Duodenal mucosa (tissue), 2 donors: ENCODE results near the gene MRPS11.

ENCODE experiments used
- H3K27ac ChIP-seq: one replicate; pipeline ENCODE4 v1.7.0; 2013; ENCODE audit warnings: low read depth, low read length
- H3K27me3 ChIP-seq, 2 donors: one replicate each; pipeline ENCODE4 v1.7.0; 2013; ENCODE audit warnings: low read length in 2 of 2, control low read depth in 1 of 2; ENCODE audit not compliant: insufficient read depth in 2 of 2, control insufficient read depth in 1 of 2
- H3K36me3 ChIP-seq, 2 donors: one replicate each; pipeline ENCODE4 v1.7.0; 2013; ENCODE audit warnings: low read length in 2 of 2, control low read depth in 1 of 2; ENCODE audit not compliant: insufficient read depth in 2 of 2, control insufficient read depth in 1 of 2
- H3K4me1 ChIP-seq, 2 donors: one replicate each; pipeline ENCODE4 v1.7.0; 2013; ENCODE audit warnings: low read length in 2 of 2, control low read depth in 1 of 2; ENCODE audit not compliant: insufficient read depth in 2 of 2, control insufficient read depth in 1 of 2
- H3K4me3 ChIP-seq, 2 donors: one replicate each; pipeline ENCODE4 v1.7.0; 2013; ENCODE audit warnings: low read length in 2 of 2, low read depth in 1 of 2
- H3K9ac ChIP-seq, 2 donors: one replicate each; pipeline ENCODE4 v1.7.0; 2013; ENCODE audit warnings: low read length in 2 of 2, low read depth in 1 of 2
- H3K9me3 ChIP-seq, 2 donors: one replicate each; pipeline ENCODE4 v1.7.0; 2013; ENCODE audit warnings: low read length in 2 of 2, control low read depth in 1 of 2; ENCODE audit not compliant: control insufficient read depth in 1 of 2

MRPS11 gene

GRCh38 chr15:88489321-88489720, 21.8 kb downstream of the MRPS11 start:
- Histone ChIP-seq H3K9ac (no peak overlapping the region), H3K27ac (no peak overlapping the region), H3K9me3 (no peaks in the 10 kb centered on the region), H3K4me1 (no peaks in the 10 kb centered on the region), H3K4me3 (no peak overlapping the region), H3K27me3 (no peaks in the 10 kb centered on the region), H3K36me3 (no peaks in the 10 kb centered on the region)

- Histone ChIP-seq H3K27ac (no peak overlapping the region), H3K36me3 (no peaks in the 10 kb centered on the region), H3K27me3 (no peaks in the 10 kb centered on the region), H3K4me3 (no peak overlapping the region), H3K9ac (no peak overlapping the region), H3K4me1 (no peaks in the 10 kb centered on the region), H3K9me3 (no peaks in the 10 kb centered on the region)
Measured at GRCh38 chr15:88490036-88490435, 22.5 kb downstream of the MRPS11 start.

GRCh38 chr15:88491158-88491557, 23.6 kb downstream of the MRPS11 start:
- Histone ChIP-seq H3K9ac (no peak overlapping the region), H3K4me1 (no peaks in the 10 kb centered on the region), H3K36me3 (no peaks in the 10 kb centered on the region), H3K9me3 (no peaks in the 10 kb centered on the region), H3K4me3 (no peak overlapping the region), H3K27me3 (no peaks in the 10 kb centered on the region), H3K27ac (no peak overlapping the region)

GRCh38 chr15:88493844-88494243, 26.3 kb downstream of the MRPS11 start:
- Histone ChIP-seq H3K9me3 (no peaks in the 10 kb centered on the region), H3K9ac (no peak overlapping the region), H3K4me3 (no peak overlapping the region), H3K27me3 (no peaks in the 10 kb centered on the region), H3K36me3 (peaks cover 0 to under 1% of the 10 kb centered on the region in 2 donors), H3K27ac (no peak overlapping the region), H3K4me1 (no peaks in the 10 kb centered on the region)

- peaks cover 0 to 3% of the 10 kb centered on the region in 2 donors for H3K36me3 ChIP-seq
- no peak overlapping the region for H3K27ac ChIP-seq
- H3K4me1 ChIP-seq: no peaks in the 10 kb centered on the region
- no peaks in the 10 kb centered on the region for H3K27me3 ChIP-seq
- H3K9me3 ChIP-seq: no peaks in the 10 kb centered on the region
- no peak overlapping the region for H3K9ac ChIP-seq
- no peak overlapping the region for H3K4me3 ChIP-seq
Measured at GRCh38 chr15:88497109-88497765, 29.7 kb downstream of the MRPS11 start.

GRCh38 chr15:88498996-88499395, 31.5 kb downstream of the MRPS11 start:
- H3K27ac ChIP-seq: no peak overlapping the region
- no peaks in the 10 kb centered on the region for H3K4me1 ChIP-seq
- no peak overlapping the region for H3K4me3 ChIP-seq
- H3K27me3 ChIP-seq: no peaks in the 10 kb centered on the region
- H3K9me3 ChIP-seq: no peaks in the 10 kb centered on the region
- H3K36me3 ChIP-seq: peaks cover 0 to 9% of the 10 kb centered on the region in 2 donors
- no peak overlapping the region for H3K9ac ChIP-seq

GRCh38 chr15:88504445-88504844, 36.9 kb downstream of the MRPS11 start:
- Histone ChIP-seq H3K27ac (no peak overlapping the region), H3K4me1 (no peaks in the 10 kb centered on the region), H3K27me3 (no peaks in the 10 kb centered on the region), H3K36me3 (peaks cover 3 to 23% of the 10 kb centered on the region in 2 donors), H3K4me3 (no peak overlapping the region), H3K9ac (no peak overlapping the region), H3K9me3 (no peaks in the 10 kb centered on the region)

GRCh38 chr15:88505721-88506120, 38.2 kb downstream of the MRPS11 start:
- Histone ChIP-seq H3K27ac (no peak overlapping the region), H3K4me3 (no peak overlapping the region), H3K36me3 (peaks cover 8 to 30% of the 10 kb centered on the region in 2 donors), H3K9ac (no peak overlapping the region), H3K4me1 (no peaks in the 10 kb centered on the region), H3K9me3 (no peaks in the 10 kb centered on the region), H3K27me3 (no peaks in the 10 kb centered on the region)

GRCh38 chr15:88506628-88507027, 39.1 kb downstream of the MRPS11 start:
- Histone ChIP-seq H3K27me3 (no peaks in the 10 kb centered on the region), H3K36me3 (peaks cover 9 to 39% of the 10 kb centered on the region in 2 donors), H3K9me3 (no peaks in the 10 kb centered on the region), H3K27ac (no peak overlapping the region), H3K4me3 (no peak overlapping the region), H3K9ac (no peak overlapping the region), H3K4me1 (no peaks in the 10 kb centered on the region)

- H3K4me1 ChIP-seq: no peaks in the 10 kb centered on the region
- no peaks in the 10 kb centered on the region for H3K27me3 ChIP-seq
- H3K27ac ChIP-seq: no peak overlapping the region
- no peaks in the 10 kb centered on the region for H3K9me3 ChIP-seq
- H3K36me3 ChIP-seq: peaks cover 17 to 47% of the 10 kb centered on the region in 2 donors
- no peak overlapping the region for H3K9ac ChIP-seq
- no peak overlapping the region for H3K4me3 ChIP-seq
Measured at GRCh38 chr15:88509321-88509720, 41.8 kb downstream of the MRPS11 start.
